GM23338 (cell line): ENCODE measurements around the gene ANXA8L1.
"Not testable (repeated sequence)": the region's sequence is repeated elsewhere in the genome, so short reads cannot be mapped to it uniquely, and the experiment has no call there.

Experiments
- CREB1 ChIP-seq: fragments of 250-450 bp; sonication (Bioruptor Pico); IDR thresholded peaks from 2 replicates; pipeline ENCODE4 v1.5.0; 2020; ENCODE audit warnings: low read depth, mild to moderate bottlenecking, moderate library complexity
- CTCF ChIP-seq, 2 experiments: fragments of 200-600 bp in 1 of 2; sonication (generic) in 1 of 2; conservative IDR thresholded peaks; 2 replicates each; pipeline versions ENCODE4 v1.5.1 to v1.6.1; 2016 to 2017; ENCODE audit warnings: antibody characterized with exemption in 2 of 2, low read depth in 2 of 2, mild to moderate bottlenecking in 2 of 2, moderate library complexity in 1 of 2
- ETS1 ChIP-seq: IDR thresholded peaks from 2 replicates; pipeline ENCODE4 v1.6.1; 2016; ENCODE audit warnings: antibody characterized with exemption
- EZH2 ChIP-seq: fragments of 200-600 bp; sonication (generic); IDR thresholded peaks from one replicate; pipeline ENCODE4 v1.8.0; 2017; ENCODE audit warnings: antibody characterized with exemption, mild to moderate bottlenecking, low read depth; ENCODE audit not compliant: unreplicated experiment
- EZH2phosphoT487 ChIP-seq: fragments of 200-600 bp; sonication (generic); IDR thresholded peaks from one replicate; pipeline ENCODE4 v1.8.1; 2018; ENCODE audit warnings: antibody characterized with exemption; ENCODE audit not compliant: unreplicated experiment
- JUNB ChIP-seq: IDR thresholded peaks from one replicate; pipeline ENCODE4 v1.6.1; 2016; ENCODE audit warnings: antibody characterized with exemption; ENCODE audit not compliant: unreplicated experiment
- NANOG ChIP-seq: IDR thresholded peaks from 2 replicates; pipeline ENCODE4 v1.6.1; 2016; ENCODE audit warnings: antibody characterized with exemption, borderline replicate concordance
- POLR2AphosphoS5 ChIP-seq: IDR thresholded peaks from 2 replicates; pipeline ENCODE4 v1.6.1; 2016; ENCODE audit warnings: antibody characterized with exemption, low read depth
- REST ChIP-seq: IDR thresholded peaks from one replicate; pipeline ENCODE4 v1.6.1; 2018; ENCODE audit warnings: antibody characterized with exemption; ENCODE audit not compliant: unreplicated experiment
- STAT1 ChIP-seq: IDR thresholded peaks from one replicate; pipeline ENCODE4 v1.6.1; 2016; ENCODE audit warnings: antibody characterized with exemption; ENCODE audit not compliant: unreplicated experiment
- ZNF114 ChIP-seq: fragments of 250-450 bp; sonication (Bioruptor Pico); IDR thresholded peaks from 2 replicates; pipeline ENCODE4 v1.5.0; 2020; ENCODE audit warnings: mild to moderate bottlenecking, moderate library complexity
- ZNF331 ChIP-seq: fragments of 250-450 bp; sonication (Bioruptor Pico); IDR thresholded peaks from 2 replicates; pipeline ENCODE4 v1.5.0; 2020; ENCODE audit warnings: low read depth, mild to moderate bottlenecking, moderate library complexity
- ZNF462 ChIP-seq: fragments of 250-450 bp; sonication (Bioruptor Pico); IDR thresholded peaks from 2 replicates; pipeline ENCODE4 v1.5.0; 2020; ENCODE audit warnings: mild to moderate bottlenecking, moderate library complexity

- TF ChIP-seq REST; CTCF (conservative IDR thresholded peaks at IDR 0.05; ENCODE audit: low read depth in 2 of 2); POLR2AphosphoS5; ZNF331 (CRISPR knock-in tag); JUNB; EZH2; CREB1 (CRISPR knock-in tag); EZH2phosphoT487; STAT1; ETS1; NANOG; ZNF114 (CRISPR knock-in tag); ZNF462 (CRISPR knock-in tag): not testable (repeated sequence)
These were observed 22.2 kb downstream of the ANXA8L1 start for GRCh38 chr10:46397767-46398166.
